ENCODE data around the gene INS.
"Not testable (repeated sequence)": the region's sequence is repeated elsewhere in the genome, so short reads cannot be mapped to it uniquely, and the experiment has no call there.

INS gene

DNA sequence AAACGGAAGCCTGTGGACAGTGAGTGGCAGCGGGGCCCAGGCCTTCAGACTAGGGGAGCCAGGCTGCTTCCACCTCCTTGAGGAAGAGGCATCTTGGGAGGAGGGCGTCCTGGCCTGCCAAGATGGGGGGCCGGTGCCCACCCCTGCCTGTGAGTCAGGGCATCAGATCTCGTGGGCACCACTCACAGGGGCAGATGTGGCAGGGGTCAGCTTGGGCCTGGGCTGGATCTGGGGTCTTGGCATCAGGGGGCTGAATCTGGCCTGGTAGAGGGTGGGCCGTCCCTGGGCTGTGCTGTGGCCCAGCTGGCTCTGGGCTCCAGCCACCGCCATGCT, 34.7 kb upstream of the INS start:
- ATAC-seq (ENCODE audit: low read depth) (no peak), DNase-seq (ENCODE audit: low spot score) (no peak)
- H3K27ac ChIP-seq (ENCODE audit: poor library complexity, severe bottlenecking): no peak overlapping the region
- TF ChIP-seq, protein P1, sequence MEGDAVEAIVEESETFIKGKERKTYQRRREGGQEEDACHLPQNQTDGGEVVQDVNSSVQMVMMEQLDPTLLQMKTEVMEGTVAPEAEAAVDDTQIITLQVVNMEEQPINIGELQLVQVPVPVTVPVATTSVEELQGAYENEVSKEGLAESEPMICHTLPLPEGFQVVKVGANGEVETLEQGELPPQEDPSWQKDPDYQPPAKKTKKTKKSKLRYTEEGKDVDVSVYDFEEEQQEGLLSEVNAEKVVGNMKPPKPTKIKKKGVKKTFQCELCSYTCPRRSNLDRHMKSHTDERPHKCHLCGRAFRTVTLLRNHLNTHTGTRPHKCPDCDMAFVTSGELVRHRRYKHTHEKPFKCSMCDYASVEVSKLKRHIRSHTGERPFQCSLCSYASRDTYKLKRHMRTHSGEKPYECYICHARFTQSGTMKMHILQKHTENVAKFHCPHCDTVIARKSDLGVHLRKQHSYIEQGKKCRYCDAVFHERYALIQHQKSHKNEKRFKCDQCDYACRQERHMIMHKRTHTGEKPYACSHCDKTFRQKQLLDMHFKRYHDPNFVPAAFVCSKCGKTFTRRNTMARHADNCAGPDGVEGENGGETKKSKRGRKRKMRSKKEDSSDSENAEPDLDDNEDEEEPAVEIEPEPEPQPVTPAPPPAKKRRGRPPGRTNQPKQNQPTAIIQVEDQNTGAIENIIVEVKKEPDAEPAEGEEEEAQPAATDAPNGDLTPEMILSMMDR (IDR thresholded peaks at IDR 0.05; ENCODE audit: poor library complexity, severe bottlenecking): no peak
- H3K4me3 ChIP-seq (ENCODE audit: severe bottlenecking): no peak overlapping the region
- H3K9me3 ChIP-seq (ENCODE audit: severe bottlenecking): no peaks in the 10 kb centered on the region
- peaks cover 8% of the 10 kb centered on the region for H3K4me1 ChIP-seq (ENCODE audit: insufficient read depth, poor library complexity, severe bottlenecking)
- no peaks in the 10 kb centered on the region for H3K36me3 ChIP-seq (ENCODE audit: low read depth)
- no peaks in the 10 kb centered on the region for H3K27me3 ChIP-seq (ENCODE audit: insufficient read depth, poor library complexity, severe bottlenecking)

DNA sequence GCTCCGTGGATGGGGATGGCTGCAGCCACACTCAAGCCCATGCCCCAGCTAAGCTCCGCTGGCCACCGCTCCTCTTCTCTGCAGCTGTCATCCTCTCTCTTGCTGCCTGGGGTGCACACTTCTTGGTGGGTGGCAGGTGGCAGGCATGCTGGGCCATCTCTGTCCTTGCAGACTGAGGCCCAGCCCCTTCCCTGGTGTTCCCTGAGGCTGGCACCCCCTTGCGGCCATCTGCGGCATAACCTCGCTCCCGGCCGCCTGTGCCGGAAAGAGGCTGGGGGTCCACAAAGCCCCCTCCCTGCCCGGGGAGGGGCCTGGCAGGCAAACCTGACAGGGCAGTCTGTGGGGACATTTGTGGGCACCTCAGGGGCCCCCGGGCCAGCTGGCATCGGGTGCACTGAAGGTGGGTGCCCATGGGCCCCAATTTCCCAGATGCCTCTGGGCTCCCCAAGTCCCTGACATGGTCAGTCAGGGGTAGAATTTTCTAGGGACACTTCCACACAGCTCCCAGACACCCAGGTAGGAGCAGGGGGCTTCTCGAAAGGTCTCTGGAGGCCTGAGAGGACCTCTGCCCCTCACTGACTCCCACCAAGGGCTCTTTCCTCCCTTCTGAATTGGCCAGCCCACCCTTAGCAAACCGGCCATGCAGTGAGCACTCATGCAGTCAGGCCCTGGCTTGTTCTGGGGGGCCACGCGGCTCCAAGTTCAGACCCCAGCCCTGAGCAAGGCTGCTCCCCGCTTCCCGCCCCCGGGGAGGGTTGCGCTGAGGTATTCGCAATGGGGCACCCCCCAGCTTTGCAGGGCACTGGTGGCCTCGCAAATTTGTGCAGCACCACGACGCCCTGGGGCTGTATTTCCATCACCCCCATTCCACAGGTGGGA, 34.1 kb upstream of the INS start:
- Histone ChIP-seq H3K27me3 (ENCODE audit: insufficient read depth, poor library complexity, severe bottlenecking) (no peaks in the 10 kb centered on the region), H3K27ac (ENCODE audit: poor library complexity, severe bottlenecking) (no peak overlapping the region), H3K4me1 (ENCODE audit: insufficient read depth, poor library complexity, severe bottlenecking) (peaks cover 8% of the 10 kb centered on the region), H3K4me3 (ENCODE audit: severe bottlenecking) (no peak overlapping the region), H3K36me3 (ENCODE audit: low read depth) (no peaks in the 10 kb centered on the region), H3K9me3 (ENCODE audit: severe bottlenecking) (no peaks in the 10 kb centered on the region)
- no peak for ATAC-seq (ENCODE audit: low read depth)
- no peak for DNase-seq (ENCODE audit: low spot score)
- TF ChIP-seq, protein P1 (IDR thresholded peaks at IDR 0.05; ENCODE audit: poor library complexity, severe bottlenecking): peak; percentile 93

DNA sequence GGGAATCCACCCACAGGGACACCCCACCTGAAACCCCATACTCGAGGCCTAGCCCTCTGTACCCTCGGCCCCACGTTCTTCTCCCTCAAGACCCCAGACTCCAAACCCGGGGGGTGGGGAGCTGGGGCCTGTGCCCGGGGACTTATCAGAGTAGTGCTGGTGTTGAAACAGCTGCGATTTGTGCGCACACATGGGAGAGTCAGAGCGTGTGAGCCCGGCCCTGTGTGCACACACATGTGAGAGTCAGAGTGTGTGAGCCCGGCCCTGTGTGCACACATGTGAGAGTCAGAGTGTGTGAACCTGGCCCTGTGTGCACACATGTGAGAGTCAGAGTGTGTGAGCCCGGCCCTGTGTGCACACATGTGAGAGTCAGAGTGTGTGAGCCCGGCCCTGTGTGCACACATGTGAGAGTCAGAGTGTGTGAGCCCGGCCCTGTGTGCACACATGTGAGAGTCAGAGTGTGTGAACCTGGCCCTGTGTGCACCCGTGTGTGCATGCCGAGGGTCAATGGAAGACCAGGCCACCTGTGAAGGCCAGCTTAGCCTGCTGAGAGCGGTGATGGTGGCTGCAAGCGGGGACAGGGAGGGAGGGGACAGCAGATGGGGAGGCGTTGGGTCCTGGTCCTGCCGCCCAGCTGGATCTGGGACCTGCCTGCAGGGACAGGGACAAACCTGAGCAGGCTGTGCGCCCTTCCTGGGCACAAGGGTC, 33.0 kb upstream of the INS start:
- not testable (repeated sequence) for H3K4me1 ChIP-seq (ENCODE audit: insufficient read depth, poor library complexity, severe bottlenecking); ATAC-seq (ENCODE audit: low read depth); H3K27me3 ChIP-seq (ENCODE audit: insufficient read depth, poor library complexity, severe bottlenecking)

DNA sequence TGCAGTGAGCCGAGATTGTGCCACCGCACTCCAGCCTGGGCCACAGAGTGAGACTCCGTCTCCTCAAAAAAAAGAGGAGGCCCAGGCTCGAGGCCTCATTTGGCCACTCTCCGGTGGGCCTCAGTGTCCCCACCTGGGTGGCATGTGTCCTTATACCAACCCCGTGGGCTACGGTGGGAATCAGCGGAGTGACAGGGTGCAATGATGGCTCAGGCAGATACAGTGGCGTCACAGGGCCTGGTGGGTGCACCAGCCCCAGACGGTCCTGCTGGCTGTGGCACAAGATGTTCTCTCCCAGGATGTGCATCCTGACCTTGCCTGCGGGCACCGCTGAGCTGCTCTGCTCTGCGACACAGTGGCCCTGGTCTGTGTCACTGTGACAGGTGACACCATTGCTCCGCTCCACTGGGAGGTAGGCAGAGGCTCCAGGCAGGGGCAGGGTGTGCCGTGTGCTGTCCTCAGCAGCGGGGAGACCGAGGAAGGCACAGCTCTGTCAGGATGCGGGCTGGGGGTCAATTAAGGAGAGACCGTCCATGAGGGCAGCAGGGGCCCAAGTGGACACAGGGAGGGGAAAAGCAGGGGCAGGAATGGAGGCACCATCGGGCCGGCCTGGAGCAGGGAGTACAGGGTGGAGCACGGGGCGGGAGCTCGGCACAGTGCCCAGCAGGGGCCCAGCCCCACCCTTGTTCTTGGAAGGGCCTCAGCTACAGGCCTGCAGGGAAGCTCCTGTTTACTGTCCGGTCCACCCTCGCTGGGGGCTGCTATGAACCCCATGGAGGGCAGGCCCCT, 32.3 kb upstream of the INS start:
- peak; percentile 73 for ATAC-seq (ENCODE audit: low read depth)
- no peaks in the 10 kb centered on the region for H3K9me3 ChIP-seq (ENCODE audit: severe bottlenecking)
- H3K27ac ChIP-seq (ENCODE audit: poor library complexity, severe bottlenecking): peak overlapping the region; percentile 7
- H3K27me3 ChIP-seq (ENCODE audit: insufficient read depth, poor library complexity, severe bottlenecking): no peaks in the 10 kb centered on the region
- TF ChIP-seq, protein P1 (IDR thresholded peaks at IDR 0.05; ENCODE audit: poor library complexity, severe bottlenecking): no peak
- H3K4me1 ChIP-seq (ENCODE audit: insufficient read depth, poor library complexity, severe bottlenecking): peaks cover 8% of the 10 kb centered on the region
- no peak overlapping the region for H3K4me3 ChIP-seq (ENCODE audit: severe bottlenecking)
- no peak for DNase-seq (ENCODE audit: low spot score)
- H3K36me3 ChIP-seq (ENCODE audit: low read depth): no peaks in the 10 kb centered on the region

More for the DNA sequence above, 33.0 kb upstream of the INS start:
- H3K36me3 ChIP-seq (ENCODE audit: low read depth); DNase-seq (ENCODE audit: low spot score); H3K4me3 ChIP-seq (ENCODE audit: severe bottlenecking); H3K9me3 ChIP-seq (ENCODE audit: severe bottlenecking): not testable (repeated sequence)
- H3K27ac ChIP-seq (ENCODE audit: poor library complexity, severe bottlenecking): peak overlapping the region; percentile 7

DNA sequence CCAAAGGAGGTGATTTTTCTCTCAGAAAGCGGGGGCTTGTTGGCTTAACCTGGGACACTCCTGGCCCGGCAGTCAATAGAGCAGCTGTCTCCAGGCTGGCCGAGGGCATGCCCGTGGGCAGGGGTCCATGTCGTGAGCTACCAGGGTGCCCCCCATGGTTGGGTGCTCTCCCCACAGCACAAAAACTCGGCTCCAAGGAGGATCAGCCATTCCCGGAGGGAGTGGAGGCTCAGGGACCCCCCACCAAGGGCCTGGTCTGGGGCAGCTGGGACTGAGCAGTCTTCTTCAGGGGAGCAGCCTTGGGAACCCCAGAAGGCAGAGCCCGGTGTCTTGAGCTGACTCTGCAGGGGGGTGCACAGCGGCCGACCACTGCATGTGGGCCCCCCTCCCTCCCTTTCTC, 31.4 kb upstream of the INS start:
- Histone ChIP-seq H3K9me3 (ENCODE audit: severe bottlenecking) (no peaks in the 10 kb centered on the region), H3K4me1 (ENCODE audit: insufficient read depth, poor library complexity, severe bottlenecking) (peaks cover 8% of the 10 kb centered on the region), H3K27ac (ENCODE audit: poor library complexity, severe bottlenecking) (no peak overlapping the region), H3K36me3 (ENCODE audit: low read depth) (no peaks in the 10 kb centered on the region), H3K27me3 (ENCODE audit: insufficient read depth, poor library complexity, severe bottlenecking) (no peaks in the 10 kb centered on the region), H3K4me3 (ENCODE audit: severe bottlenecking) (no peak overlapping the region)
- TF ChIP-seq, protein P1 (IDR thresholded peaks at IDR 0.05; ENCODE audit: poor library complexity, severe bottlenecking): no peak
- DNase-seq (ENCODE audit: low spot score) (no peak), ATAC-seq (ENCODE audit: low read depth) (no peak)
